SU-DHL-6 (cell line): Measurements from ENCODE around the gene CHD1L.

ENCODE experiments used
- CTCF ChIP-seq: fragments of 200-600 bp; sonication (generic); IDR thresholded peaks from one replicate; pipeline ENCODE4 v1.5.1; 2017; ENCODE audit warnings: antibody characterized with exemption, mild to moderate bottlenecking, low read length, moderate library complexity; ENCODE audit not compliant: insufficient read depth, poor library complexity, severe bottlenecking
- EZH2phosphoT487 ChIP-seq: fragments of 200-600 bp; sonication (generic), shearing (Covaris generic); conservative IDR thresholded peaks from 2 replicates; pipeline ENCODE4 v1.6.1; 2018; ENCODE audit warnings: mild to moderate bottlenecking, antibody characterized with exemption, low read length, moderate library complexity, mixed read lengths

DNA sequence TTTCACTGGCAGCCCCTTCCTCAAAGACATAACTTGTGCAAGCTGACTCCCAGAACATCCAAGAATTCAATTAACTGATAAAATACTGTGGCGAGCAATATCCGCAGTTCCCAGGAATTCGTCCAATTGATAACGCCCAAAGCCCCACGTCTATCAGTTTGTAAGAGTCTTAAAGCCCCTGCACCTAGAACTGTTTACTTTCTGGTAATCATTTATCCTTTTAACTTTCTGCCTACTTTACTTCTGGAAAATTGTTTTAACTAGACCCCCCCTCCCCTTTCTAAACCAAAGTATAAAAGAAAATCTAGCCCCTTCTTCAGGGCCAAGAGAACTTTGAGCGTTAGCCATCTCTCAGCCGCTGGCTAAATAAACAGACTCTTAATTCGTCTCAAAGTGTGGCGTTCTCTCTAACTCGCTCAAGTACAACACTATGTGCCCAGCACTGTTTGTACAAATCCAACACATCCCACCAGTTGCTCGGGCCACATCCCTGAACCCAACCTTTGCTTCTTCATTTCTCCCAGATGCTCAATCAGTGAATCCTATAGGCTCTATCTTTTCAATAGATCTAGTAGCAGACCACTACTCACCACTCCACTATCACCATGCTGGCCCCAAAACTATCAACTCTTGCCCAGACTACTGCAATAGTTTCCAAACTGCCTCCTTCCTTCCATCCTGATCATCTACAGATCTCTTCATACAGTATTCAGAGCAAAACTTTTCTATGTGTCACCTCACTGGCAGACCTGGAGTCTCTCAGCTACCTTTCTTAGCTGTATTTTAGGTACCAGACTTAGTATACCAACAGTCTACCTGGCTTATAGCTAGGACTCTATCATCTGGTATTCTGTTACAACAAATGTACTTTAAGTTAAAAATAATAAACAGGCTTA is 3.3 kb upstream of the CHD1L start:
- TF ChIP-seq CTCF, result no peak
- no peak for TF ChIP-seq EZH2phosphoT487
